Ishikawa (cell line): Measurements from ENCODE around the gene MTMR4.

Source experiments
- CEBPB ChIP-seq: IDR thresholded peaks from 2 replicates; pipeline ENCODE4 v1.6.1; 2012
- CREB1 ChIP-seq: IDR thresholded peaks from 2 replicates; pipeline ENCODE4 v1.6.1; 2012; ENCODE audit warnings: low read depth
- EGR1 ChIP-seq: IDR thresholded peaks from 2 replicates; pipeline ENCODE4 v1.6.1; 2012
- EP300 ChIP-seq: IDR thresholded peaks from 2 replicates; pipeline ENCODE4 v1.6.1; 2012; ENCODE audit warnings: borderline replicate concordance
- FOXM1 ChIP-seq: IDR thresholded peaks from 2 replicates; pipeline ENCODE4 v1.6.1; 2012; ENCODE audit warnings: low read depth, borderline replicate concordance
- MAX ChIP-seq: IDR thresholded peaks from 2 replicates; pipeline ENCODE4 v1.6.1; 2012
- NFIC ChIP-seq: IDR thresholded peaks from 2 replicates; pipeline ENCODE4 v1.6.1; 2012
- RAD21 ChIP-seq: IDR thresholded peaks from 2 replicates; pipeline ENCODE4 v1.6.1; 2012; ENCODE audit warnings: low read depth
- TAF1 ChIP-seq: IDR thresholded peaks from 2 replicates; pipeline ENCODE4 v1.6.1; 2012; ENCODE audit warnings: low read depth, mild to moderate bottlenecking
- TCF12 ChIP-seq: IDR thresholded peaks from 2 replicates; pipeline ENCODE4 v1.6.1; 2012; ENCODE audit warnings: low read depth
- TEAD4 ChIP-seq: IDR thresholded peaks from 2 replicates; pipeline ENCODE4 v1.6.1; 2012
- YY1 ChIP-seq: IDR thresholded peaks from 2 replicates; pipeline ENCODE4 v1.6.1; 2012; ENCODE audit warnings: low read depth
- ZBTB7A ChIP-seq: IDR thresholded peaks from 2 replicates; pipeline ENCODE4 v1.6.1; 2012; ENCODE audit warnings: low read depth
- TF ChIP-seq, protein P1 (sequence below): IDR thresholded peaks from 2 replicates; pipeline ENCODE4 v1.6.1; 2012
- TF ChIP-seq, protein P2 (sequence below): IDR thresholded peaks from 2 replicates; pipeline ENCODE4 v1.6.1; 2012; ENCODE audit warnings: low read depth, mild to moderate bottlenecking

The MTMR4 gene

GRCh38 chr17:58531661-58532554 lies 17.5 kb upstream of the MTMR4 start:
- no peak for TF ChIP-seq EGR1
- TF ChIP-seq, protein P1, sequence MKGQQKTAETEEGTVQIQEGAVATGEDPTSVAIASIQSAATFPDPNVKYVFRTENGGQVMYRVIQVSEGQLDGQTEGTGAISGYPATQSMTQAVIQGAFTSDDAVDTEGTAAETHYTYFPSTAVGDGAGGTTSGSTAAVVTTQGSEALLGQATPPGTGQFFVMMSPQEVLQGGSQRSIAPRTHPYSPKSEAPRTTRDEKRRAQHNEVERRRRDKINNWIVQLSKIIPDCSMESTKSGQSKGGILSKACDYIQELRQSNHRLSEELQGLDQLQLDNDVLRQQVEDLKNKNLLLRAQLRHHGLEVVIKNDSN, result no peak
- no peak for TF ChIP-seq RAD21
- TF ChIP-seq ZBTB7A, result no peak
- TF ChIP-seq, protein P2, sequence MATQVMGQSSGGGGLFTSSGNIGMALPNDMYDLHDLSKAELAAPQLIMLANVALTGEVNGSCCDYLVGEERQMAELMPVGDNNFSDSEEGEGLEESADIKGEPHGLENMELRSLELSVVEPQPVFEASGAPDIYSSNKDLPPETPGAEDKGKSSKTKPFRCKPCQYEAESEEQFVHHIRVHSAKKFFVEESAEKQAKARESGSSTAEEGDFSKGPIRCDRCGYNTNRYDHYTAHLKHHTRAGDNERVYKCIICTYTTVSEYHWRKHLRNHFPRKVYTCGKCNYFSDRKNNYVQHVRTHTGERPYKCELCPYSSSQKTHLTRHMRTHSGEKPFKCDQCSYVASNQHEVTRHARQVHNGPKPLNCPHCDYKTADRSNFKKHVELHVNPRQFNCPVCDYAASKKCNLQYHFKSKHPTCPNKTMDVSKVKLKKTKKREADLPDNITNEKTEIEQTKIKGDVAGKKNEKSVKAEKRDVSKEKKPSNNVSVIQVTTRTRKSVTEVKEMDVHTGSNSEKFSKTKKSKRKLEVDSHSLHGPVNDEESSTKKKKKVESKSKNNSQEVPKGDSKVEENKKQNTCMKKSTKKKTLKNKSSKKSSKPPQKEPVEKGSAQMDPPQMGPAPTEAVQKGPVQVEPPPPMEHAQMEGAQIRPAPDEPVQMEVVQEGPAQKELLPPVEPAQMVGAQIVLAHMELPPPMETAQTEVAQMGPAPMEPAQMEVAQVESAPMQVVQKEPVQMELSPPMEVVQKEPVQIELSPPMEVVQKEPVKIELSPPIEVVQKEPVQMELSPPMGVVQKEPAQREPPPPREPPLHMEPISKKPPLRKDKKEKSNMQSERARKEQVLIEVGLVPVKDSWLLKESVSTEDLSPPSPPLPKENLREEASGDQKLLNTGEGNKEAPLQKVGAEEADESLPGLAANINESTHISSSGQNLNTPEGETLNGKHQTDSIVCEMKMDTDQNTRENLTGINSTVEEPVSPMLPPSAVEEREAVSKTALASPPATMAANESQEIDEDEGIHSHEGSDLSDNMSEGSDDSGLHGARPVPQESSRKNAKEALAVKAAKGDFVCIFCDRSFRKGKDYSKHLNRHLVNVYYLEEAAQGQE, result peak; percentile 50; the same call in 1 of the 2 replicates

DNA sequence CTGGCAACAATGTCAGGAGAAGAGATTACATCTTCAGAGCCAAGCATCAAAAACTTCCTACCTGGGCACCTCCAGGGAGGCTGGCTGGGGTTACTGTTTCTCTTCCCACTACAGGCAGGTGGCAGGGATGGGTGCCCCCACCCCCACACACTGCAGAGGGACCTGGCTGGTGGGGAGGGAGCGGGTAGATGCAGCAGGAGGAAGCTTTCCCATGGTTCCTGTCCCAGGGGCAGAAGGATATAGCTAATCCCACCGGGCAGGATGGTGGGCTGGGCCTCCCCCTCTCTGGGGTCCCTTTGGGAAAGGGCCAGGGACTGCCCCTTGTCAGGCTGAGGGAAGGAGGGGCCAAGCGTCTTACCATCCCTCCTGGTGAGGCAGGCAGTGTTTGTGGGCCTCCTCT lies 16.7 kb upstream of the MTMR4 start:
- TF ChIP-seq EP300 (no peak), YY1 (no peak), RAD21 (no peak), CEBPB (no peak), TAF1 (no peak), ZBTB7A (no peak), MAX (no peak), TCF12 (no peak), TEAD4 (no peak), EGR1 (no peak), NFIC (no peak), CREB1 (no peak), FOXM1 (no peak)
- TF ChIP-seq, protein P1, result no peak
- TF ChIP-seq, protein P2, result no peak

- no peak for TF ChIP-seq ZBTB7A
- TF ChIP-seq, protein P1, result no peak
- no peak for TF ChIP-seq CEBPB
- no peak for TF ChIP-seq FOXM1
- no peak for TF ChIP-seq MAX
- TF ChIP-seq, protein P2, result no peak
- no peak for TF ChIP-seq NFIC
- TF ChIP-seq TAF1, result no peak
- TF ChIP-seq YY1, result no peak
These were observed 16.2 kb upstream of the MTMR4 start for GRCh38 chr17:58530655-58531054.

GRCh38 chr17:58529275-58529674 lies 14.8 kb upstream of the MTMR4 start:
- no peak for TF ChIP-seq CREB1
- no peak for TF ChIP-seq CEBPB
- no peak for TF ChIP-seq MAX
- TF ChIP-seq, protein P2, result no peak
- no peak for TF ChIP-seq EP300
- no peak for TF ChIP-seq ZBTB7A
- no peak for TF ChIP-seq NFIC
- no peak for TF ChIP-seq TAF1
- TF ChIP-seq TCF12, result no peak
- no peak for TF ChIP-seq RAD21
- no peak for TF ChIP-seq FOXM1
- TF ChIP-seq, protein P1, result no peak
- no peak for TF ChIP-seq YY1
- TF ChIP-seq EGR1, result no peak
- no peak for TF ChIP-seq TEAD4
